GM21447 (cell line): ENCODE results near the gene CCBE1.
"Not testable (repeated sequence)": the region's sequence is repeated elsewhere in the genome, so short reads cannot be mapped to it uniquely, and the experiment has no call there.

Experiments
- ATAC-seq: cut with Tn5 transposase; IDR thresholded peaks from one replicate; pipeline ENCODE4 v1.9.1; 2021; ENCODE audit not compliant: unreplicated experiment

The CCBE1 gene

GRCh38 chr18:59697236-59697932 lies at the start of gene CCBE1:
Gene CCBE1, minus strand, starts transcription at chr18:59697423.
- peak; percentile 61 for ATAC-seq

- ATAC-seq: no peak
These were observed 47.1 kb upstream of the CCBE1 start for GRCh38 chr18:59744271-59744721.

DNA sequence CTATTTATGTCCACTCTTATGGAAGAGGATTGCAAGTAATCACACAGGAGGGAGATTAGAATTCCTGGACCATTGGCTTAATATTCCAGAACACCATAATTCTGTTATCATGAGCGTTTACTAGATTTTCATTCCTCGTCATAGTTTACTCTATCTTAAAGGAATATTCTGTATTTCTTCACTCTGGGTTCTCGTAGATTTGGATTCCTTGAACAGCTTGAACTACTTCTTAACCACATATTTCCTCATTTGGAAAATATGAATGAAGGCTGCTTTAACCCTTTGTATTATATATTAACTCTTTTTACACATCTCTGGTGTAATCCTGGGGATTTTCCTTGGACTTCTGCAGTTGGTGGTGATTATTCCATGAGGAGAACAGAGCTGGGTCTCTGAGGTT lies 46.3 kb upstream of the CCBE1 start:
- no peak for ATAC-seq

GRCh38 chr18:59742325-59743111 lies 45.3 kb upstream of the CCBE1 start:
- ATAC-seq: no peak

- ATAC-seq: no peak
These were observed 42.9 kb upstream of the CCBE1 start for GRCh38 chr18:59740141-59740540.

- no peak for ATAC-seq
These were observed 40.6 kb upstream of the CCBE1 start for GRCh38 chr18:59737776-59738300.

GRCh38 chr18:59737335-59737734 lies 40.1 kb upstream of the CCBE1 start:
- not testable (repeated sequence) for ATAC-seq

- no peak for ATAC-seq
These were observed 38.8 kb upstream of the CCBE1 start for GRCh38 chr18:59736061-59736460.

GRCh38 chr18:59735269-59735860 lies 38.1 kb upstream of the CCBE1 start:
- ATAC-seq: no peak

GRCh38 chr18:59733421-59733820 lies 36.2 kb upstream of the CCBE1 start:
- no peak for ATAC-seq

DNA sequence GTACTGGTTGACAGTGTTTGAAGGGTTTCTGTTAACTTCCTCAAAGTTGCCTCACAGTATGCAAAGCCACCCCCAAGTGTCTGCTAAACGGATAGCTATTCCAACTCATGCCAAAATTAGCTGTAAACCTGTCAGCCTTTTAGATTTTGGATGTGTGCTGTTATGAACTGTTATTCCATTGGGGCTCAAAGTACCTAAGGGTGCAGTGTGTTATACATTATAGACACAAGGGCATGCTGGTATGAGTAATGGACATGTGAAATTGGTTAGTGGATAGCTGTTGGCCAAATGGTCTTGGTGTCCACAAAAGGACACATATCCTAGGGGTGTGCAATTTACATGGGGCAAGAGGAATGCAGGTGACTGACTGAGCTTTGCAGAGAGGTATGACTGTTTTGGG lies 33.7 kb upstream of the CCBE1 start:
- ATAC-seq: no peak

- ATAC-seq: no peak
These were observed 32.6 kb upstream of the CCBE1 start for GRCh38 chr18:59729781-59730180.

DNA sequence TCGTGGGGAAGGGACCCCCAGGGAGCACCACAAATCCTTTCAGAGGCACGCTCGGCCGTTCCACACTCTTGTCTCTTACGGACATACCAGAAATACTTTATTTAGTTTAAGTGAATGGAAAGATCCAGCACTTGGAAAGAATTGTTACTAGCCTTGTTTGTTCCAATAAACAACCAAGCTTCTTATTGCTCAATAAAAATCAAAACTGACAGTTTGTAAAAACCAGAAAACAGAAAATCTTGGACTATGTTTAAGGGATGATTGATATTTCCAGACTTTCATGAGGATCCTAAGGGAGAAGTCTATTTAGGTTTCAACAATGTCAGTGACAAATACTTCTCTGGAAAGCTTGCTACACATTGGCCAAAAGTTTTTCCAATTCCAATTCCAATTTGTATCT lies 31.6 kb upstream of the CCBE1 start:
- no peak for ATAC-seq

GRCh38 chr18:59725142-59725541 lies 27.9 kb upstream of the CCBE1 start:
- no peak for ATAC-seq

- ATAC-seq: no peak
These were observed 26.9 kb upstream of the CCBE1 start for GRCh38 chr18:59724103-59724502.

GRCh38 chr18:59721931-59722330 lies 24.7 kb upstream of the CCBE1 start:
- no peak for ATAC-seq

GRCh38 chr18:59721211-59721610 lies 24.0 kb upstream of the CCBE1 start:
- no peak for ATAC-seq

- ATAC-seq: no peak
These were observed 22.4 kb upstream of the CCBE1 start for GRCh38 chr18:59719544-59720181.

DNA sequence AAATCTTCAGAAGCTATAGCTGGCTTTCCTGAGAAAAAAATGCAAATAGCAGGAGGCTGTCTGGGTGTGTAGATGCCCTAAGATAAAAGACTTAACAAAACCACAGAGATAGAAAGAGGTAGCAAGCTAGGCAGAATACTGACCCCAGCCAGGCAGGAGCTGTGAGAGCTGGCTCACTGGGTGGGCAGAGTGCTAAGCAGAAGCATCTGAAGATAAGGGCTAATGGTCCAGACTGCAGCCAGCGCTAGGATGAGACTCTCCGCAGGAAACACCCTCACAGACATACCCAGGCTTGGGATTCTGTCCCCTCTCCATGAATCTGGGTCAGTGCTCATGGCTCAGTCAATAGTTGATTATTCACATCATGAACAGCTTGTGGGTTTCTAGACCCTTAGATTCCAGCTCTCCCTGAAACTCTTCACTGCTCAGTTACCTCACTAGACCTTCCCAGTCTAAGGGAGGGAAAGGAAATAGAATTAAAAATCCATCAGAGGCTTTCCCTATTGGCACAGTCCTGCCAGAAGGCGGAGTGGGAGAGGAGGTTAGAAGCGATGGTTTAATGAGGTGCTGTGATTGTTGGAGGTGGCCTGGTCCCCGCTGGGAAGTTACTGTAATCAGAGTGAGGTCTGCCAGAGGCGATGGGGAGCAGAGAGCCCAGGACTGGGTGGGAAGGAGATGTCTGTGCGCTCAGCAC lies 21.4 kb upstream of the CCBE1 start:
- no peak for ATAC-seq

- no peak for ATAC-seq
These were observed 20.9 kb upstream of the CCBE1 start for GRCh38 chr18:59718108-59718463.

- no peak for ATAC-seq
These were observed 20.1 kb upstream of the CCBE1 start for GRCh38 chr18:59717291-59717690.
